GM23248 (cell line): ENCODE data around the gene TSPEAR. TPM values are rescaled to one million over a fixed set of nuclear protein-coding genes. Genes with fewer than 3 reads are reported as not detected.
"Not testable (repeated sequence)": the region's sequence is repeated elsewhere in the genome, so short reads cannot be mapped to it uniquely, and the experiment has no call there.

Experiments used
- DNase-seq: peaks from one replicate; pipeline ENCODE4 v3.0.0-alpha.2; 2015
- H2AFZ ChIP-seq: fragments of 200-600 bp; sonication (generic); 2 replicates; pipeline ENCODE4 v1.6.1; 2016; ENCODE audit warnings: antibody characterized with exemption
- H3F3A ChIP-seq: fragments of 200-600 bp; sonication (generic); 2 replicates; pipeline ENCODE4 v1.6.1; 2016; ENCODE audit warnings: mild to moderate bottlenecking, antibody characterized with exemption, mixed run types; ENCODE audit not compliant: insufficient read depth
- H3K27ac ChIP-seq: fragments of 200-600 bp; sonication (generic); 2 replicates; pipeline ENCODE4 v1.5.1; 2016; ENCODE audit warnings: mild to moderate bottlenecking
- H3K27me3 ChIP-seq: fragments of 200-600 bp; sonication (generic); replicated peaks from 2 replicates; pipeline ENCODE4 v1.6.1; 2016; ENCODE audit warnings: mild to moderate bottlenecking; ENCODE audit not compliant: insufficient read depth
- H3K36me3 ChIP-seq: fragments of 200-600 bp; sonication (generic); 2 replicates; pipeline ENCODE4 v1.6.1; 2016; ENCODE audit warnings: low read depth, mild to moderate bottlenecking
- H3K4me1 ChIP-seq: fragments of 200-600 bp; sonication (generic); 2 replicates; pipeline ENCODE4 v1.6.1; 2016; ENCODE audit warnings: mild to moderate bottlenecking; ENCODE audit not compliant: insufficient read depth
- H3K4me2 ChIP-seq: fragments of 200-600 bp; sonication (generic); one replicate; pipeline ENCODE4 v1.6.1; 2016; ENCODE audit warnings: mild to moderate bottlenecking; ENCODE audit not compliant: unreplicated experiment
- H3K4me3 ChIP-seq: fragments of 200-600 bp; sonication (generic); 2 replicates; pipeline ENCODE4 v1.5.1; 2016; ENCODE audit warnings: mild to moderate bottlenecking
- H3K79me2 ChIP-seq: fragments of 200-600 bp; sonication (generic); 2 replicates; pipeline ENCODE4 v1.6.1; 2016; ENCODE audit warnings: mild to moderate bottlenecking; ENCODE audit not compliant: insufficient read depth
- H3K9ac ChIP-seq: fragments of 200-600 bp; sonication (generic); 2 replicates; pipeline ENCODE4 v1.6.1; 2016; ENCODE audit warnings: mild to moderate bottlenecking
- H3K9me2 ChIP-seq: fragments of 200-600 bp; sonication (generic); 2 replicates; pipeline ENCODE4 v1.6.1; 2016; ENCODE audit warnings: mixed run types, mild to moderate bottlenecking, moderate library complexity; ENCODE audit not compliant: insufficient read depth
- H3K9me3 ChIP-seq: fragments of 200-600 bp; sonication (generic); one replicate; pipeline ENCODE4 v1.6.1; 2017; ENCODE audit warnings: low read depth
- H4K20me1 ChIP-seq: fragments of 200-600 bp; sonication (generic); 2 replicates; pipeline ENCODE4 v1.6.0; 2016; ENCODE audit not compliant: insufficient read depth
- EZH2 ChIP-seq: fragments of 200-600 bp; sonication (generic); IDR thresholded peaks from 2 replicates; pipeline ENCODE4 v1.6.1; 2018; ENCODE audit warnings: antibody characterized with exemption, mild to moderate bottlenecking; ENCODE audit not compliant: insufficient read depth, poor library complexity, severe bottlenecking
- EZH2phosphoT487 ChIP-seq: fragments of 200-600 bp; sonication (generic); IDR thresholded peaks from 2 replicates; pipeline ENCODE4 v1.6.1; 2018; ENCODE audit warnings: antibody characterized with exemption, moderate library complexity, mild to moderate bottlenecking, low read depth; ENCODE audit not compliant: insufficient read depth
- WGBS, 2 experiments: methylation state at CpG; one replicate each; pipeline ENCODE4 v1.1.6; 2015 to 2017; ENCODE audit warnings: low lambda C conversion rate in 2 of 2, low coverage in 1 of 2; ENCODE audit errors: missing lambda C conversion rate in 2 of 2; 5-methylcytosine and 5-hydroxymethylcytosine counted together
- in situ Hi-C: fragments of 300-500 bp; cut with MboI; formaldehyde crosslinking; loops from 2 replicates; pipeline ENCODE4 v1.15.0; 2020
- polyA plus RNA-seq: library from polyadenylated mRNA; unstranded; fragments of >200 nt; fragmentation: Nextera tagmentation; extraction: Ambion mirVana; gene quantifications from 2 replicates; pipeline ENCODE4 v1.2.1, GENCODE V29; 2016
- total RNA-seq: library from RNA; depleted of rRNA; stranded (reverse); fragments of >200 nt; shearing (Covaris generic); gene quantifications from 2 replicates; pipeline ENCODE4 v1.2.3, GENCODE V29; 2014

The TSPEAR gene
- total and polyA plus RNA-seq, 2 experiments from 2014 or later, result not detected

DNA sequence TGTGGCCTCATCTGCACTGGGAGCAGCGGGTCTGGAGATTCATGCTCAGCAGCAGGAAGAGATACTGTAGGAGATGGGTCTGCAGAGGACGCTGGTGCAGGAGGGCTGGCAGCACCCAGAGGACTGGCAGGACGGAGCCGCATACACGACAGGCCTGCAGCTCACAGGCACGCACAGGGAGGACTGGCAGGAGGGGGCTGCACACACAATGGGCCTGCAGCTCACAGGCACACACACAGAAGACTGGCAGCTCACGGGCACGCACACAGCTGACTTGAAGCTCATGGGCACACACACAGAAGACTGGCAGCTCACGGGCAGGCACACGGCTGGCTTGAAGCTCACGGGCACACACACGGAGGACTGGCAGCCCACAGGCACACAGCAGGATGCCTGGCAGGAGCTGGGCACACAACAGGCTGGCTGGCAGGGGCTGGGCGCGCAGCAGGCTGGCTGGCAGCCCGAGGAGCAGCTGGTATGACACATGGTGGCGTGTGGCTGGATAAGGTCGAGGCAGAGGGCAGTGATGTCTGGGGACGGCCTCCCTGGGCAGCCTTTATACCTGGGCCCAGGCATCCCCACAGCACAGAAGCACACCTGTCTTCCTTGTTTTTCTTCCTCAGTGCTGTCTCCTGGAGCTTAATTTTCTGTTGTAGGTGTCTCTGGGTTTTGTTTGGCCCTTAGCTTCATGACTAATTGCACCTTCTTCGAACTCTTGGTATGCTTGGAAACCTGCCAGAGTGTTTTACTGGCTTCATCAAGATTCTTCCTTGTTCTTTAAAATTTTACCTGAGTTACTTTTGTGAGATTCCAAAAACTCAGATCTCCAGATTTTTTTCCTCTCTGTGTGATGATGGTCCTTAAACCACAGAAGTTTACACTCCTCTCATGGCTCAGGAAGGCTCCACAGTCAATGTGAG lies 44.7 kb downstream of the TSPEAR start, which contains the start of gene KRTAP12-2:
Gene KRTAP12-2 (minus strand): TSS at position 527 of the 920 bp plus-strand sequence. CDS start 41 bp downstream, at position 486.
- no peaks in the 10 kb centered on the region for H4K20me1 ChIP-seq
- H3K36me3 ChIP-seq, result no peaks in the 10 kb centered on the region
- WGBS, 2 experiments, result 34 to 38% methylated on average over 19 of the region's 19 CpGs
- no peak within 1 kb of the TSS for H3K9ac ChIP-seq
- no peaks in the 10 kb centered on the region for H3K4me1 ChIP-seq
- no peak within 1 kb of the TSS for H3K27ac ChIP-seq
- TF ChIP-seq EZH2phosphoT487 (no peak), EZH2 (no peak)
- H3K79me2 ChIP-seq, result no peaks in the 10 kb centered on the region
- no peaks in the 10 kb centered on the region for H3F3A ChIP-seq
- H3K9me2 ChIP-seq, result no peaks in the 10 kb centered on the region
- 0 out of 2 replicates have a peak, but pooled peaks cover 9% of the 10 kb centered on the region for H3K27me3 ChIP-seq
- no peak within 1 kb of the TSS for H2AFZ ChIP-seq
- DNase-seq, result no peak
- in situ Hi-C loops, result no loop called here
- H3K4me2 ChIP-seq, result no peak within 1 kb of the TSS
- no peak within 1 kb of the TSS for H3K4me3 ChIP-seq
- no peaks in the 10 kb centered on the region for H3K9me3 ChIP-seq

GRCh38 chr21:44664691-44665090 lies 46.7 kb downstream of the TSPEAR start:
- H3K4me3 ChIP-seq, result no peak overlapping the region
- H3K9me2 ChIP-seq, result no peaks in the 10 kb centered on the region
- no peak overlapping the region for H3K4me2 ChIP-seq
- H3K27me3 ChIP-seq, result peaks cover 9% of the 10 kb centered on the region; the same call in 1 of the 2 replicates
- no peak overlapping the region for H3K27ac ChIP-seq
- H3K36me3 ChIP-seq, result no peaks in the 10 kb centered on the region
- no peak overlapping the region for H3K9ac ChIP-seq
- 29 to 31% methylated on average over 5 of the region's 5 CpGs for WGBS, 2 experiments
- H2AFZ ChIP-seq, result no peak overlapping the region
- DNase-seq, result no peak
- TF ChIP-seq EZH2, result no peak
- TF ChIP-seq EZH2phosphoT487, result no peak
- no peaks in the 10 kb centered on the region for H3F3A ChIP-seq
- in situ Hi-C loops, result no loop called here
- no peaks in the 10 kb centered on the region for H4K20me1 ChIP-seq
- no peaks in the 10 kb centered on the region for H3K4me1 ChIP-seq
- no peaks in the 10 kb centered on the region for H3K79me2 ChIP-seq
- no peaks in the 10 kb centered on the region for H3K9me3 ChIP-seq

- H3K79me2 ChIP-seq, H3K9ac ChIP-seq, H3K4me2 ChIP-seq, H3K27me3 ChIP-seq, H3K27ac ChIP-seq, H3K4me1 ChIP-seq, H4K20me1 ChIP-seq, DNase-seq, H3K9me2 ChIP-seq, H3F3A ChIP-seq, H3K9me3 ChIP-seq, H3K4me3 ChIP-seq, in situ Hi-C loops, H3K36me3 ChIP-seq, H2AFZ ChIP-seq: not testable (repeated sequence)
- WGBS, 2 experiments, result 31 to 33% methylated on average over 7 of the region's 7 CpGs
Measured at GRCh38 chr21:44661567-44661966, 49.8 kb downstream of the TSPEAR start.

DNA sequence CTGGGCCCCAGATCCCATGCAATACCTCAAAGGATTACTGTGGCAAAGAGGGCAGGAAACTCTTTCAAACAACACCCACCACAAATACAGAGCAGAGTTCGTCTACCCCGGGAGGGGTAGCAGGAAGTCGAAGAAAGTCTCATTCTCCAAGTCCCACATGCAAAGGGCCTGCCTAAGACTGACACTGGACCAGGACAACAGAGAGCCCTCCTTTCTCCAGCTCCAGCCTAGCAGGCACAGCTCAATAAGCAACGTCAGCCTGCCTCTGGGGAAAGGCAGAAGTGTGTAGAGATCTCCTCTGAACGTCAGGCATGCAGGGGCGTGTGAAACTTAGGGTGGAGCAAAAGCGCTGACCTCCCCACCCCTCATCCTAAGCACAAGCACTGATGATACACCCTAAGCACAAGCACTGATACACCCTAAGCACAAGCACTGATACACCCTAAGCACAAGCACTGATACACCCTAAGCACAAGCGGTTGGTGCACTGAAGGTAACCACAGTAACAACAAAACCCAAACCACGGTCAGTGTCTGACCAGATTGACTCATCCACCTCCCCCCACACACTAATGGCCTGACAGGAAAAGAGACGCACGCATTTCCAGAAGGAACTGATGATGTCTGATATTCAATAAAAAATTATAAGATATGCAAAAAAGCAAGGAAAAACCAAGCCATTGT lies 52.3 kb downstream of the TSPEAR start:
- H3K4me1 ChIP-seq, result no peaks in the 10 kb centered on the region
- H3F3A ChIP-seq, result no peaks in the 10 kb centered on the region
- no peaks in the 10 kb centered on the region for H3K9me3 ChIP-seq
- no peak overlapping the region for H2AFZ ChIP-seq
- WGBS, 2 experiments, result 28 to 35% methylated on average over 11 of the region's 11 CpGs
- H3K27ac ChIP-seq, result no peak overlapping the region
- TF ChIP-seq EZH2phosphoT487, result no peak
- TF ChIP-seq EZH2, result no peak
- no peaks in the 10 kb centered on the region for H3K9me2 ChIP-seq
- no peak overlapping the region for H3K4me3 ChIP-seq
- no peak overlapping the region for H3K9ac ChIP-seq
- in situ Hi-C loops, result no loop called here
- no peak for DNase-seq
- H3K36me3 ChIP-seq, result no peaks in the 10 kb centered on the region
- H4K20me1 ChIP-seq, result no peaks in the 10 kb centered on the region
- peaks cover 9% of the 10 kb centered on the region; the same call in 1 of the 2 replicates for H3K27me3 ChIP-seq
- no peak overlapping the region for H3K4me2 ChIP-seq
- H3K79me2 ChIP-seq, result no peaks in the 10 kb centered on the region
